ENCODE data around the gene MAP4K1. TPM values are rescaled to one million over a fixed set of nuclear protein-coding genes. Genes with fewer than 3 reads are reported as not detected.

MAP4K1 gene
- total RNA-seq, 1 donor from 2014 or later, result not detected

DNA sequence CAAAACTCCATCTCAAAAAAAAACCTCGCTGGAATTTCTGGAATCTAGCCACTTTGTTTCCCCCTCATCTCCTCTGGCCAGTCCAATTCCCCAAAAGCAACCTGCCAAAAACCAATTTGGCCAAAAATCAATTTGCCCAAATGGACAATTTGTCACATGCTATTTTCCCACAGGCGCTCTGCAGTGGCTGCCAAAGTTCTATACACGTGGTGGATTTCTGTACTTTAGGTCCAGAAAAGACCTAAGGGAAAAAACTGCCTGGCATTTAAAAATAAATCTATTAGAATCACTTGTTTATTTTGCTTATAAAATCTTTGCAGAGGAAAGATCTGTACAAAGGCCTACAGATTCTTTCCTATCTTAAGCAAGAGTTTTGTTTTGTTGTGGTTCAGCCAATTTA, 79.4 kb downstream of the MAP4K1 start:
- no peak for FAIRE-seq
- no peaks in the 10 kb centered on the region for H3K27me3 ChIP-seq (ENCODE audit: control insufficient read depth, insufficient read depth, low read length)

More for the DNA sequence above, 79.4 kb downstream of the MAP4K1 start:
- Histone ChIP-seq H3K4me3 (ENCODE audit: low read depth, low read length) (no peak overlapping the region), H3K36me3 (ENCODE audit: control insufficient read depth, insufficient read depth, low read length) (no peaks in the 10 kb centered on the region)
- TF ChIP-seq, protein P1, sequence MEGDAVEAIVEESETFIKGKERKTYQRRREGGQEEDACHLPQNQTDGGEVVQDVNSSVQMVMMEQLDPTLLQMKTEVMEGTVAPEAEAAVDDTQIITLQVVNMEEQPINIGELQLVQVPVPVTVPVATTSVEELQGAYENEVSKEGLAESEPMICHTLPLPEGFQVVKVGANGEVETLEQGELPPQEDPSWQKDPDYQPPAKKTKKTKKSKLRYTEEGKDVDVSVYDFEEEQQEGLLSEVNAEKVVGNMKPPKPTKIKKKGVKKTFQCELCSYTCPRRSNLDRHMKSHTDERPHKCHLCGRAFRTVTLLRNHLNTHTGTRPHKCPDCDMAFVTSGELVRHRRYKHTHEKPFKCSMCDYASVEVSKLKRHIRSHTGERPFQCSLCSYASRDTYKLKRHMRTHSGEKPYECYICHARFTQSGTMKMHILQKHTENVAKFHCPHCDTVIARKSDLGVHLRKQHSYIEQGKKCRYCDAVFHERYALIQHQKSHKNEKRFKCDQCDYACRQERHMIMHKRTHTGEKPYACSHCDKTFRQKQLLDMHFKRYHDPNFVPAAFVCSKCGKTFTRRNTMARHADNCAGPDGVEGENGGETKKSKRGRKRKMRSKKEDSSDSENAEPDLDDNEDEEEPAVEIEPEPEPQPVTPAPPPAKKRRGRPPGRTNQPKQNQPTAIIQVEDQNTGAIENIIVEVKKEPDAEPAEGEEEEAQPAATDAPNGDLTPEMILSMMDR (IDR thresholded peaks at IDR 0.05; ENCODE audit: insufficient read depth, low read length, severe bottlenecking), result no peak
- no peak for DNase-seq (ENCODE audit: low read depth)

Other genes with a start within 250 kb of the MAP4K1 start
- 209 and 260 TPM in 2 replicates for gene PSMD8, start 243.4 kb downstream of the MAP4K1 start, total RNA-seq
- gene GGN, start 229.9 kb downstream of the MAP4K1 start, total RNA-seq, result under 0.01 and 0.13 TPM in 2 replicates
- 0.13 and 0.26 TPM in 2 replicates for gene SPRED3, start 229.3 kb downstream of the MAP4K1 start, total RNA-seq
- 15.0 and 15.6 TPM in 2 replicates for gene FAM98C, start 214.9 kb downstream of the MAP4K1 start, total RNA-seq
- not detected in 2 replicates for gene RASGRP4, start 191.7 kb downstream of the MAP4K1 start, total RNA-seq
- 4.5 and 7.4 TPM in 2 replicates for gene RYR1, start 184.3 kb downstream of the MAP4K1 start, total RNA-seq
- 262 and 374 TPM in 2 replicates for gene EIF3K, start 1.2 kb upstream of the MAP4K1 start, total RNA-seq
- 130 and 135 TPM in 2 replicates for gene ACTN4, start 29.7 kb upstream of the MAP4K1 start, total RNA-seq
- 6.6 and 6.8 TPM in 2 replicates for gene CAPN12, start 126.5 kb upstream of the MAP4K1 start, total RNA-seq
- gene LGALS7, start 155.6 kb upstream of the MAP4K1 start, total RNA-seq, result 11.3 and 406 TPM in 2 replicates
- 1,636 and 4,049 TPM in 2 replicates for gene LGALS7B, start 171.2 kb upstream of the MAP4K1 start, total RNA-seq
- gene LGALS4, start 195.0 kb upstream of the MAP4K1 start, total RNA-seq, result 0.64 and 1.1 TPM in 2 replicates
- 44.5 and 51.1 TPM in 2 replicates for gene ECH1, start 213.8 kb upstream of the MAP4K1 start, total RNA-seq
- 172 and 246 TPM in 2 replicates for gene HNRNPL, start 232.0 kb upstream of the MAP4K1 start, total RNA-seq

Measured in bronchial epithelial cell (primary cell).